Esophagus muscularis mucosa (tissue), 3 donors: ENCODE measurements around the gene ANKRD44.

Experiments used
- CTCF ChIP-seq, 3 experiments: fragments of 200-600 bp in 2 of 3; fragments of 450-650 bp in 1 of 3; sonication (generic) in 2 of 3; IDR thresholded peaks; one replicate each; pipeline ENCODE4 v1.5.1; 2017 to 2019; ENCODE audit warnings: antibody characterized with exemption in 3 of 3, mild to moderate bottlenecking in 2 of 3, moderate library complexity in 1 of 3
- POLR2A ChIP-seq: fragments of 450-650 bp; IDR thresholded peaks from one replicate; pipeline ENCODE4 v1.6.1; 2017; ENCODE audit warnings: antibody characterized with exemption, moderate library complexity, mild to moderate bottlenecking, low read depth
- POLR2AphosphoS5 ChIP-seq, 2 donors: sonication (generic); formaldehyde crosslinking; IDR thresholded peaks; one replicate each; pipeline ENCODE4 v1.6.1; 2017; ENCODE audit warnings: antibody characterized with exemption in 2 of 2

GRCh38 chr2:197165020-197165419, 145.6 kb downstream of the ANKRD44 start:
- no peak for TF ChIP-seq CTCF (IDR thresholded peaks at IDR 0.05)
- no peak for TF ChIP-seq POLR2A
- TF ChIP-seq POLR2AphosphoS5 (IDR thresholded peaks at IDR 0.05) = no peak
